Smooth muscle cell (in vitro differentiated cells): ENCODE measurements around the gene LIMS1. TPM values are rescaled to one million over a fixed set of nuclear protein-coding genes. Genes with fewer than 3 reads are reported as not detected.

Experiments used
- DNase-seq: peaks from one replicate; lab custom pipeline; 2025; ENCODE audit not compliant: unreplicated experiment; lab: John Stamatoyannopoulos, UW
- H2AFZ ChIP-seq: fragments of 200-600 bp; sonication (generic); 2 replicates; pipeline ENCODE4 v1.6.0; 2016; ENCODE audit warnings: antibody characterized with exemption, low read depth, mild to moderate bottlenecking
- H3F3A ChIP-seq: fragments of 200-600 bp; sonication (generic); 2 replicates; pipeline ENCODE4 v1.6.0; 2017; ENCODE audit warnings: antibody characterized with exemption, low read depth
- H3K27ac ChIP-seq: fragments of 200-600 bp; sonication (generic); 2 replicates; pipeline ENCODE4 v1.5.1; 2016; ENCODE audit warnings: low read depth, mild to moderate bottlenecking
- H3K27me3 ChIP-seq: fragments of 200-600 bp; sonication (generic); 2 replicates; pipeline ENCODE4 v1.6.1; 2016; ENCODE audit warnings: low read depth, mild to moderate bottlenecking
- H3K36me3 ChIP-seq: fragments of 200-600 bp; sonication (generic); 2 replicates; pipeline ENCODE4 v1.5.1; 2016; ENCODE audit warnings: low read depth
- H3K4me1 ChIP-seq: fragments of 200-600 bp; sonication (generic); 2 replicates; pipeline ENCODE4 v1.5.1; 2016; ENCODE audit warnings: low read depth
- H3K4me2 ChIP-seq: fragments of 200-600 bp; sonication (generic); 2 replicates; pipeline ENCODE4 v1.6.0; 2016; ENCODE audit warnings: mild to moderate bottlenecking
- H3K4me3 ChIP-seq: fragments of 200-600 bp; sonication (generic); 2 replicates; pipeline ENCODE4 v1.5.1; 2016; ENCODE audit warnings: mild to moderate bottlenecking
- H3K79me2 ChIP-seq: fragments of 200-600 bp; sonication (generic); 2 replicates; pipeline ENCODE4 v1.6.0; 2016; ENCODE audit warnings: low read depth, mild to moderate bottlenecking
- H3K9ac ChIP-seq: fragments of 200-600 bp; sonication (generic); 2 replicates; pipeline ENCODE4 v1.6.0; 2016; ENCODE audit warnings: low read depth
- H3K9me3 ChIP-seq: fragments of 200-600 bp; sonication (generic); replicated peaks from 2 replicates; pipeline ENCODE4 v1.5.1; 2016; ENCODE audit warnings: low read depth
- H4K20me1 ChIP-seq: fragments of 200-600 bp; sonication (generic); 2 replicates; pipeline ENCODE4 v1.6.0; 2016; ENCODE audit warnings: low read depth
- WGBS: methylation state at CpG from one replicate; pipeline ENCODE4 v1.1.7; 2016; ENCODE audit warnings: low lambda C conversion rate; 5-methylcytosine and 5-hydroxymethylcytosine counted together
- polyA plus RNA-seq: library from polyadenylated mRNA; unstranded; fragments of >200 nt; fragmentation: Nextera tagmentation; extraction: Ambion mirVana; gene quantifications from 2 replicates; pipeline ENCODE4 v1.2.1, GENCODE V29; 2016
- total RNA-seq: library from RNA; depleted of rRNA; stranded (reverse); fragments of >200 nt; gene quantifications from 2 replicates; pipeline ENCODE4 v1.2.3, GENCODE V29; 2014
- TF ChIP-seq, protein P1 (sequence below): fragments of 200-600 bp; sonication (generic); IDR thresholded peaks from 2 replicates; pipeline ENCODE4 v1.5.1; 2017; ENCODE audit warnings: borderline replicate concordance, mild to moderate bottlenecking, antibody characterized with exemption; ENCODE audit not compliant: insufficient read depth, poor library complexity, severe bottlenecking

Gene LIMS1
- total and polyA plus RNA-seq, 2 experiments from 2014 or later, result 56.9 to 155 TPM

DNA sequence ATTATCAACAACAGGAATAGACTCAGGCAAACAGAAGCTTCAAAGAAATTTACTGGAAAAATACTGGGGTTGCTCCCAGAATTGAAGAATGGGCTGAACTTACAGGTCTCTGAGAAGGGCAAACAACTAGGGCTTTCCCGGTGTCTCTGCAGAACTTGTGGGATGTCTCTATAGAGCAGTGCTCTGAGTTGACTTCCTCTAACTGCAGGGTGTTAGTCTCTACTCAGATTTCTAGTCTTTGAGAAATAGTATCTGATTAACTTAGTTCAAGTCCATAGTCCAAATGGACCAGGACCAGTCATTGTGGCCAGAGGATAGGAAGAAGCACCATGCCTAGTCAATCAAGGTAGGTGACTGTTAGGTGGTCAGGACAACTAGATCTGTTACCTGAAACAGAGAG, 45.8 kb downstream of the LIMS1 start:
- Histone ChIP-seq H4K20me1 (peaks cover 9% of the 10 kb centered on the region), H3K4me2 (no peak overlapping the region), H3K4me1 (peaks cover 13% of the 10 kb centered on the region), H3K4me3 (no peak overlapping the region), H3F3A (no peaks in the 10 kb centered on the region), H3K9ac (no peak overlapping the region), H3K27me3 (no peaks in the 10 kb centered on the region), H3K79me2 (peaks cover 88% of the 10 kb centered on the region), H3K36me3 (no peaks in the 10 kb centered on the region), H3K9me3 (no peaks in the 10 kb centered on the region), H2AFZ (no peak overlapping the region), H3K27ac (peak overlapping the region; percentile 52)
- no peak for DNase-seq
- TF ChIP-seq, protein P1, sequence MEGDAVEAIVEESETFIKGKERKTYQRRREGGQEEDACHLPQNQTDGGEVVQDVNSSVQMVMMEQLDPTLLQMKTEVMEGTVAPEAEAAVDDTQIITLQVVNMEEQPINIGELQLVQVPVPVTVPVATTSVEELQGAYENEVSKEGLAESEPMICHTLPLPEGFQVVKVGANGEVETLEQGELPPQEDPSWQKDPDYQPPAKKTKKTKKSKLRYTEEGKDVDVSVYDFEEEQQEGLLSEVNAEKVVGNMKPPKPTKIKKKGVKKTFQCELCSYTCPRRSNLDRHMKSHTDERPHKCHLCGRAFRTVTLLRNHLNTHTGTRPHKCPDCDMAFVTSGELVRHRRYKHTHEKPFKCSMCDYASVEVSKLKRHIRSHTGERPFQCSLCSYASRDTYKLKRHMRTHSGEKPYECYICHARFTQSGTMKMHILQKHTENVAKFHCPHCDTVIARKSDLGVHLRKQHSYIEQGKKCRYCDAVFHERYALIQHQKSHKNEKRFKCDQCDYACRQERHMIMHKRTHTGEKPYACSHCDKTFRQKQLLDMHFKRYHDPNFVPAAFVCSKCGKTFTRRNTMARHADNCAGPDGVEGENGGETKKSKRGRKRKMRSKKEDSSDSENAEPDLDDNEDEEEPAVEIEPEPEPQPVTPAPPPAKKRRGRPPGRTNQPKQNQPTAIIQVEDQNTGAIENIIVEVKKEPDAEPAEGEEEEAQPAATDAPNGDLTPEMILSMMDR, result no peak
- whole genome bisulfite sequencing, result 96% methylated on average over 1 of the region's 1 CpG

GRCh38 chr2:108583903-108584520, 49.7 kb downstream of the LIMS1 start:
- Histone ChIP-seq H4K20me1 (peaks cover 2% of the 10 kb centered on the region), H3K36me3 (no peaks in the 10 kb centered on the region), H3K79me2 (peaks cover 83% of the 10 kb centered on the region), H3K9me3 (no peaks in the 10 kb centered on the region), H2AFZ (no peak overlapping the region), H3K4me2 (no peak overlapping the region), H3F3A (peaks cover 18% of the 10 kb centered on the region), H3K9ac (no peak overlapping the region), H3K27ac (peak overlapping the region; percentile 23), H3K4me3 (no peak overlapping the region), H3K4me1 (peaks cover 28% of the 10 kb centered on the region), H3K27me3 (no peaks in the 10 kb centered on the region)
- WGBS, result 63% methylated on average over 4 of the region's 4 CpGs
- no peak for DNase-seq
- TF ChIP-seq, protein P1, result peak; percentile 78

GRCh38 chr2:108585436-108585835, 51.2 kb downstream of the LIMS1 start:
- H4K20me1 ChIP-seq, result peaks cover 2% of the 10 kb centered on the region
- 47% methylated on average over 4 of the region's 4 CpGs for WGBS
- H3K79me2 ChIP-seq, result peaks cover 83% of the 10 kb centered on the region
- H3K27ac ChIP-seq, result peak overlapping the region; percentile 88
- DNase-seq, result no peak
- peak overlapping the region; percentile 72 for H3K4me2 ChIP-seq
- peaks cover 18% of the 10 kb centered on the region for H3F3A ChIP-seq
- no peaks in the 10 kb centered on the region for H3K36me3 ChIP-seq
- no peak overlapping the region for H3K9ac ChIP-seq
- H3K4me3 ChIP-seq, result no peak overlapping the region
- H2AFZ ChIP-seq, result no peak overlapping the region
- H3K27me3 ChIP-seq, result no peaks in the 10 kb centered on the region
- H3K4me1 ChIP-seq, result peaks cover 28% of the 10 kb centered on the region
- no peaks in the 10 kb centered on the region for H3K9me3 ChIP-seq
- TF ChIP-seq, protein P1, result no peak

- Histone ChIP-seq H3K9ac (peak overlapping the region; percentile 53), H3K4me1 (peaks cover 25% of the 10 kb centered on the region), H3K79me2 (peaks cover 85% of the 10 kb centered on the region), H3K27ac (peak overlapping the region; percentile 88), H3F3A (peaks cover 18% of the 10 kb centered on the region), H3K9me3 (no peaks in the 10 kb centered on the region), H2AFZ (no peak overlapping the region), H4K20me1 (peaks cover 2% of the 10 kb centered on the region), H3K27me3 (no peaks in the 10 kb centered on the region), H3K4me2 (peak overlapping the region; percentile 72), H3K36me3 (no peaks in the 10 kb centered on the region), H3K4me3 (no peak overlapping the region)
- 50% methylated on average over 7 of the region's 7 CpGs for WGBS
- no peak for DNase-seq
- TF ChIP-seq, protein P1, result no peak
Measured at GRCh38 chr2:108586116-108586515, 51.8 kb downstream of the LIMS1 start.
